T-cell (primary cell): ENCODE data around the gene SLC39A13. TPM values are rescaled to one million over a fixed set of nuclear protein-coding genes. Genes with fewer than 3 reads are reported as not detected.

Experiments used
- ATAC-seq, 4 experiments: fragments of 200-7000 bp in 3 of 4; fragments of 150-1000 bp in 1 of 4; cut with Tn5 transposase; replicated peaks in 1 of 4; 1 replicate in 3 of 4; 2 replicates in 1 of 4; pipeline ENCODE4 v1.10.0; 2021; ENCODE audit warnings: moderate library complexity in 3 of 4, mild to moderate bottlenecking in 2 of 4, moderate number of reproducible peaks in 1 of 4
- CTCF ChIA-PET, 2 donors: fragments of 300-600 bp; sonication (Branson Sonifier 250); formaldehyde crosslinking; loops; one replicate each; lab custom pipeline; 2022; ENCODE audit warnings: antibody characterized with exemption in 2 of 2; lab: Charles Lee
- POLR2A ChIA-PET, 2 donors: fragments of 300-600 bp; sonication (Branson Sonifier 250); formaldehyde crosslinking; loops; one replicate each; lab custom pipeline; 2022; ENCODE audit warnings: antibody characterized with exemption in 2 of 2; lab: Charles Lee
- DNase-seq, 35 experiments: peaks; one replicate each; pipeline versions ENCODE4 v3.0.0 to v3.0.0-alpha.2; 2013 to 2023
- H3K27ac ChIP-seq: one replicate; pipeline ENCODE4 v1.5.1; 2013; ENCODE audit warnings: low read length
- H3K27me3 ChIP-seq, 2 experiments: replicated peaks in 1 of 2; 1 replicate in 1 of 2; 2 replicates in 1 of 2; pipeline versions ENCODE4 v1.6.1 to v1.7.0; 2013; ENCODE audit warnings: low read length in 1 of 2, mixed read lengths in 1 of 2; ENCODE audit not compliant: control insufficient read depth in 2 of 2, insufficient read depth in 2 of 2; ENCODE audit errors: extremely low read depth in 1 of 2
- H3K36me3 ChIP-seq, 2 donors: 1 replicate in 1 of 2; 2 replicates in 1 of 2; pipeline versions ENCODE4 v1.6.1 to v1.7.0; 2013; ENCODE audit warnings: low read length in 1 of 2; ENCODE audit not compliant: control insufficient read depth in 2 of 2, insufficient read depth in 1 of 2; ENCODE audit errors: extremely low read depth in 1 of 2
- H3K4me1 ChIP-seq, 2 experiments: 1 replicate in 1 of 2; 2 replicates in 1 of 2; pipeline versions ENCODE4 v1.6.1 to v1.7.0; 2013; ENCODE audit warnings: low read length in 2 of 2, mixed read lengths in 1 of 2; ENCODE audit not compliant: insufficient read depth in 2 of 2, control insufficient read depth in 1 of 2; ENCODE audit errors: extremely low read depth in 1 of 2
- H3K4me3 ChIP-seq, 2 donors: 1 replicate in 1 of 2; 2 replicates in 1 of 2; pipeline versions ENCODE4 v1.5.1 to v1.7.0; 2013; ENCODE audit warnings: mild to moderate bottlenecking in 2 of 2, low read length in 1 of 2, moderate library complexity in 1 of 2; ENCODE audit not compliant: control insufficient read depth in 1 of 2; ENCODE audit errors: extremely low read depth in 1 of 2
- H3K9me3 ChIP-seq: 2 replicates; pipeline ENCODE4 v1.7.0; 2013
- H3K27ac Mint-ChIP-seq, 2 donors: one replicate each; pipeline ENCODE4 v1.8.0; 2020 to 2021; ENCODE audit warnings: mild to moderate bottlenecking in 2 of 2, mixed read lengths in 2 of 2
- H3K27me3 Mint-ChIP-seq, 2 donors: one replicate each; pipeline ENCODE4 v1.8.0; 2021 to 2022; ENCODE audit warnings: mixed read lengths in 2 of 2
- H3K36me3 Mint-ChIP-seq: one replicate; pipeline ENCODE4 v1.8.0; 2021; ENCODE audit warnings: mixed read lengths
- H3K4me1 Mint-ChIP-seq, 3 donors: one replicate each; pipeline ENCODE4 v1.8.0; 2020 to 2022; ENCODE audit warnings: mixed read lengths in 3 of 3, mild to moderate bottlenecking in 1 of 3
- H3K4me3 Mint-ChIP-seq, 3 donors: one replicate each; pipeline ENCODE4 v1.8.0; 2020 to 2022; ENCODE audit warnings: mild to moderate bottlenecking in 3 of 3, mixed read lengths in 3 of 3, moderate library complexity in 3 of 3
- H3K9me3 Mint-ChIP-seq, 3 donors: one replicate each; pipeline ENCODE4 v1.8.0; 2020 to 2022; ENCODE audit warnings: mixed read lengths in 3 of 3
- WGBS: methylation state at CpG from one replicate; pipeline ENCODE4 v1.1.5; 2013; ENCODE audit warnings: missing lambda C conversion rate; ENCODE audit not compliant: insufficient coverage; 5-methylcytosine and 5-hydroxymethylcytosine counted together
- total RNA-seq, 35 experiments: library from RNA in 6 of 35; stranded (reverse) in 6 of 35; fragments of 120-200 nt in 1 of 35; gene quantifications; one replicate each; pipeline versions ENCODE4 v1.2.1 to v1.2.4 and lab custom pipeline; 2013 to 2026

SLC39A13 gene
- total RNA-seq, 5 donors from 2014 or later (not counting 1 experiment from before 2014, with no cell fraction given), result 45.6 to 67.0 (median 65.2) TPM

GRCh38 chr11:47366020-47366490 lies 42.3 kb upstream of the SLC39A13 start:
- Mint-ChIP-seq H3K27me3 (peaks cover 0 to 3% of the 10 kb centered on the region in 2 donors), H3K4me3 (no peak overlapping the region), H3K27ac (no peak overlapping the region), H3K9me3 (no peaks in the 10 kb centered on the region), H3K4me1 (peaks cover 3 to 10% (median 5%) of the 10 kb centered on the region in 3 donors), H3K36me3 (no peaks in the 10 kb centered on the region)
- DNase-seq, result no peak
- POLR2A ChIA-PET, result no interaction called here
- Histone ChIP-seq H3K36me3 (no peaks in the 10 kb centered on the region), H3K4me1 (no peaks in the 10 kb centered on the region), H3K27ac (no peak overlapping the region), H3K27me3 (peaks cover 0 to 5% of the 10 kb centered on the region in 2 experiments), H3K4me3 (no peak overlapping the region), H3K9me3 (no peaks in the 10 kb centered on the region)
- WGBS, result 40% methylated on average over 1 of the region's 1 CpG
- CTCF ChIA-PET, result no interaction called here
- no peak for ATAC-seq

- ChIA-PET POLR2A (interaction anchor here in 1 of 2 donors (0.6 kb wide), 1 partner anchor 874 kb away, joined by 3 read pairs; no protein-coding TSS in a partner anchor), CTCF (no interaction called here)
- H3K27ac ChIP-seq, result no peak overlapping the region
- ATAC-seq (no peak), DNase-seq (no peak)
- no peak overlapping the region for H3K27ac Mint-ChIP-seq
- no peak overlapping the region for H3K4me3 ChIP-seq
- H3K27me3 Mint-ChIP-seq, result no peaks in the 10 kb centered on the region
- peaks cover 5 to 10% (median 9%) of the 10 kb centered on the region in 3 donors for H3K4me1 Mint-ChIP-seq
- H3K27me3 ChIP-seq, result peaks cover 0 to 5% of the 10 kb centered on the region in 2 experiments
- H3K4me1 ChIP-seq, result peaks cover 0 to 8% of the 10 kb centered on the region in 2 experiments
- no CpG with 5 or more reads among the region's 3 CpGs for WGBS
- no peaks in the 10 kb centered on the region for H3K36me3 ChIP-seq
- no peaks in the 10 kb centered on the region for H3K9me3 ChIP-seq
- H3K9me3 Mint-ChIP-seq, result no peaks in the 10 kb centered on the region
- H3K4me3 Mint-ChIP-seq, result no peak overlapping the region
- H3K36me3 Mint-ChIP-seq, result no peaks in the 10 kb centered on the region
Observed at GRCh38 chr11:47369676-47370075, 38.7 kb upstream of the SLC39A13 start.

GRCh38 chr11:47372422-47372821 lies 36.0 kb upstream of the SLC39A13 start:
- Histone ChIP-seq H3K9me3 (no peaks in the 10 kb centered on the region), H3K4me1 (peaks cover 0 to 8% of the 10 kb centered on the region in 2 experiments), H3K27me3 (peaks cover 0 to 2% of the 10 kb centered on the region in 2 experiments), H3K36me3 (no peaks in the 10 kb centered on the region), H3K4me3 (no peak overlapping the region), H3K27ac (no peak overlapping the region)
- ChIA-PET POLR2A (interaction anchor here (0.6 kb wide), 2 partner anchors 109 to 1527 kb away, joined by 3 to 4 read pairs; no protein-coding TSS in a partner anchor), CTCF (interaction anchor here (0.6 to 2.6 kb wide), 5 partner anchors 24 to 190 kb away, joined by 3 to 22 read pairs (median 5); no protein-coding TSS in a partner anchor)
- WGBS, result 88% methylated on average over 6 of the region's 7 CpGs
- no peak for DNase-seq
- H3K4me3 Mint-ChIP-seq, result no peak overlapping the region
- no peaks in the 10 kb centered on the region for H3K9me3 Mint-ChIP-seq
- no peaks in the 10 kb centered on the region for H3K27me3 Mint-ChIP-seq
- no peaks in the 10 kb centered on the region for H3K36me3 Mint-ChIP-seq
- H3K4me1 Mint-ChIP-seq, result peaks cover 5 to 11% (median 10%) of the 10 kb centered on the region in 3 donors
- no peak overlapping the region for H3K27ac Mint-ChIP-seq
- ATAC-seq, result no peak

- ChIA-PET CTCF (interaction anchor here (0.6 to 2.6 kb wide), 18 partner anchors 26 to 415 kb away, joined by 3 to 22 read pairs (median 4); partner anchors contain the start of genes RAPSN (in 1 of the 2) and SLC39A13 (in 1 of the 2)), POLR2A (interaction anchor here in 1 of 2 donors (0.6 kb wide), 1 partner anchor 22 kb away, joined by 3 read pairs; no protein-coding TSS in a partner anchor)
- Mint-ChIP-seq H3K9me3 (no peaks in the 10 kb centered on the region), H3K4me1 (peaks cover 5 to 11% (median 9%) of the 10 kb centered on the region in 3 donors), H3K4me3 (no peak overlapping the region), H3K27me3 (no peaks in the 10 kb centered on the region), H3K36me3 (no peaks in the 10 kb centered on the region), H3K27ac (peak overlapping the region; percentile 39 to 46)
- ATAC-seq, result peak; percentile 89 to 97 (median 92)
- Histone ChIP-seq H3K4me3 (no peak overlapping the region), H3K4me1 (peaks cover 0 to 13% of the 10 kb centered on the region in 2 experiments), H3K36me3 (no peaks in the 10 kb centered on the region), H3K27ac (peak overlapping the region; percentile 20), H3K9me3 (no peaks in the 10 kb centered on the region), H3K27me3 (no peaks in the 10 kb centered on the region)
- WGBS, result 59% methylated on average over 10 of the region's 19 CpGs
- peak; percentile 46 to 91 (median 79) for DNase-seq
Observed at GRCh38 chr11:47373876-47374719, 34.3 kb upstream of the SLC39A13 start.

DNA sequence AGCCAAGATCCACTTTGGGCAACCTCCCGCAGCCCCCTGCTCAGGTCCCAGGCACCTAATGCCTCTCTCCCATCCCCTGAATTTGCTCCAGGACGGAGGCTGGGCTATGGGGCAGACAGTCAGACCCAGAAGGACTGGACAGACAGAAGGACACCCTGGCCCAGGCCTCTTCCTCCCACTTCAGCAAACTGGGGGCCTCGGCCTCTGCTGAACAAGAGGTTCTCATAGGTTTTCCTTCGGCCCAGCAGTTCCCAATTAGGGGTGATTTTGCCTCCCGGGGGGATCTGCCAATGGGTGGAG lies 33.7 kb upstream of the SLC39A13 start:
- Mint-ChIP-seq H3K27ac (no peak overlapping the region), H3K4me1 (peaks cover 3 to 8% (median 4%) of the 10 kb centered on the region in 3 donors), H3K36me3 (no peaks in the 10 kb centered on the region), H3K4me3 (no peak overlapping the region), H3K27me3 (no peaks in the 10 kb centered on the region), H3K9me3 (no peaks in the 10 kb centered on the region)
- no peaks in the 10 kb centered on the region for H3K27me3 ChIP-seq
- H3K36me3 ChIP-seq, result no peaks in the 10 kb centered on the region
- H3K27ac ChIP-seq, result no peak overlapping the region
- ATAC-seq (no peak), DNase-seq (no peak)
- CTCF ChIA-PET, result interaction anchor here (0.6 to 2.6 kb wide), 15 partner anchors 25 to 416 kb away, joined by 3 to 22 read pairs (median 5); partner anchors contain the start of genes RAPSN (in 1 of the 2) and SLC39A13 (in 1 of the 2)
- WGBS, result 96% methylated on average over 4 of the region's 5 CpGs
- no peak overlapping the region for H3K4me3 ChIP-seq
- no peaks in the 10 kb centered on the region for H3K9me3 ChIP-seq
- peaks cover 0 to 13% of the 10 kb centered on the region in 2 experiments for H3K4me1 ChIP-seq
- POLR2A ChIA-PET, result no interaction called here

DNA sequence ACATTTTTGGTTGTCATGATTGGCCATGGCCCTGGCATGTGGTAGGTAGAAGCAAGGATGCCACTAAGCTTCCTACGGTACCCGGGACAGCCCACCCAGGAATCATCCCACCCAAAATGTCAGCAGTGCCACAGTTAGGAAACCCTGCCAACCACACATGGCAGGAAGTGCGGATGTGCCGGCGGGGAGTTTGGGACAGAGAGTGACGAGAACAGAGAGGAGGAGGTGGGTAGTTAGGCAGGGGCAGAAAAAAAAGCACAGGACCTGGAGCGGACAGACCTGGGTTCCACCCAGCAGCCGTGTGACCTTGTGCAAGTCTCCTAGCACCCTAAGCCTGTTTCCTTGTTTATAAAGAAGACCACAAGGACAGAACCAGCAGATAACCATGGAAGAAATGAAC lies 33.4 kb upstream of the SLC39A13 start:
- H3K27me3 ChIP-seq, result no peaks in the 10 kb centered on the region

More for the DNA sequence above, 33.4 kb upstream of the SLC39A13 start:
- Mint-ChIP-seq H3K27me3 (no peaks in the 10 kb centered on the region), H3K27ac (no peak overlapping the region), H3K4me1 (peaks cover 0 to 6% (median 2%) of the 10 kb centered on the region in 3 donors), H3K9me3 (no peaks in the 10 kb centered on the region), H3K4me3 (peak overlapping the region in 1 of 3 donors; percentile 41), H3K36me3 (no peaks in the 10 kb centered on the region)
- ChIA-PET POLR2A (no interaction called here), CTCF (interaction anchor here (0.6 to 2.1 kb wide), 3 partner anchors 25 to 189 kb away, joined by 4 to 18 read pairs (median 12); no protein-coding TSS in a partner anchor)
- no peaks in the 10 kb centered on the region for H3K9me3 ChIP-seq
- no peak for ATAC-seq
- H3K36me3 ChIP-seq, result no peaks in the 10 kb centered on the region
- H3K27ac ChIP-seq, result no peak overlapping the region
- no peak overlapping the region for H3K4me3 ChIP-seq
- DNase-seq, result no peak
- no CpG with 5 or more reads among the region's 8 CpGs for WGBS
- peaks cover 0 to 13% of the 10 kb centered on the region in 2 experiments for H3K4me1 ChIP-seq
